Kidney epithelial cell (primary cell): ENCODE results near the gene CCDC88C. TPM values are rescaled to one million over a fixed set of nuclear protein-coding genes. Genes with fewer than 3 reads are reported as not detected.

Source experiments
- DNase-seq: peaks from one replicate; pipeline ENCODE4 v3.0.0-alpha.2; 2010; ENCODE audit warnings: low read depth
- H3K27me3 ChIP-seq: 2 replicates; pipeline ENCODE4 v1.6.0; 2011; ENCODE audit warnings: low read length; ENCODE audit not compliant: control insufficient read depth, insufficient read depth
- H3K36me3 ChIP-seq: 2 replicates; pipeline ENCODE4 v1.5.1; 2011; ENCODE audit warnings: low read length; ENCODE audit not compliant: control insufficient read depth, insufficient read depth
- H3K4me3 ChIP-seq: 2 replicates; pipeline ENCODE4 v1.5.1; 2011; ENCODE audit warnings: low read depth, mild to moderate bottlenecking, control low read depth, low read length
- CTCF ChIP-seq: IDR thresholded peaks from 2 replicates; pipeline ENCODE4 v1.5.1; 2011; ENCODE audit warnings: mild to moderate bottlenecking, moderate library complexity, low read length, control low read depth, inconsistent platforms; ENCODE audit not compliant: insufficient read depth, poor library complexity, severe bottlenecking
- total RNA-seq: library from RNA; depleted of rRNA; stranded (reverse); fragments of >200 nt; gene quantifications from 2 replicates; pipeline ENCODE4 v1.2.3, GENCODE V29; 2015

The CCDC88C gene
- total RNA-seq, 1 donor from 2014 or later: 22.4 TPM

GRCh38 chr14:91305650-91306431, 111.8 kb downstream of the CCDC88C start:
- no peak overlapping the region for H3K4me3 ChIP-seq
- H3K27me3 ChIP-seq: no peaks in the 10 kb centered on the region
- DNase-seq: no peak
- no peak for TF ChIP-seq CTCF
- peaks cover 2% of the 10 kb centered on the region for H3K36me3 ChIP-seq

GRCh38 chr14:91303924-91304229, 113.7 kb downstream of the CCDC88C start:
- no peaks in the 10 kb centered on the region for H3K27me3 ChIP-seq
- peaks cover 2% of the 10 kb centered on the region for H3K36me3 ChIP-seq
- no peak overlapping the region for H3K4me3 ChIP-seq
- no peak for TF ChIP-seq CTCF
- no peak for DNase-seq

- no peaks in the 10 kb centered on the region for H3K27me3 ChIP-seq
- TF ChIP-seq CTCF: no peak
- no peak for DNase-seq
- no peak overlapping the region for H3K4me3 ChIP-seq
- H3K36me3 ChIP-seq: peaks cover 2% of the 10 kb centered on the region
These were observed 114.3 kb downstream of the CCDC88C start for GRCh38 chr14:91303091-91303923.

GRCh38 chr14:91302391-91302790, 115.2 kb downstream of the CCDC88C start:
- no peak for DNase-seq
- Histone ChIP-seq H3K4me3 (no peak overlapping the region), H3K36me3 (no peaks in the 10 kb centered on the region), H3K27me3 (no peaks in the 10 kb centered on the region)
- TF ChIP-seq CTCF: no peak

- Histone ChIP-seq H3K27me3 (no peaks in the 10 kb centered on the region), H3K4me3 (no peak overlapping the region), H3K36me3 (no peaks in the 10 kb centered on the region)
- DNase-seq: no peak
- no peak for TF ChIP-seq CTCF
These were observed 116.7 kb downstream of the CCDC88C start for GRCh38 chr14:91300957-91301356.
